A673 (cell line): ENCODE data around the gene TBC1D5.
"Not testable (repeated sequence)": the region's sequence is repeated elsewhere in the genome, so short reads cannot be mapped to it uniquely, and the experiment has no call there.

Experiments used
- EZH2 ChIP-seq: fragments of 200-600 bp; sonication (generic); IDR thresholded peaks from 2 replicates; pipeline ENCODE4 v1.6.1; 2017; ENCODE audit warnings: borderline replicate concordance, low read depth, mild to moderate bottlenecking, mixed read lengths, antibody characterized with exemption, low read length; ENCODE audit not compliant: poor library complexity, severe bottlenecking
- TF ChIP-seq, protein P1 (sequence below): fragments of 300-800, 200-600 bp; sonication (generic); conservative IDR thresholded peaks from 2 replicates; pipeline ENCODE4 v1.5.1; 2017; ENCODE audit warnings: low read depth, mild to moderate bottlenecking, antibody characterized with exemption, low read length, moderate library complexity, mixed read lengths

DNA sequence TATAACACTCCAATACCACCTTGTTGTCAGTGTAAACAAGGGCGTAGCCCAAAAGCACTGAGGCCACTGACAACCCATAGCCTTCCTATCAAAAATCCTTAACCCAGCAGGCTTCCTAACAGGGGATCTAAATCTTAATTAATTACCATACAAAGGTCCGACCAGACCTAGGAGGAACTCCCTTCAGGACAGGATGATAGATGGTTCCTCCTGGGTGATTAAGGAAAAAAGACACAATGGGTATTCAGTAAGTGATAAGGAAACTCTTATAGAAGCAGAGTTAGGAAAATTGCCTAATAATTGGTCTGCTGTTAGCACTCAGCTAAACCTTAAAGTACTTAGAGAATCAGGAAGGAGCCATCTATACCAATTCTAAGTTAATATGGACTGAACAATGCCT lies 37.9 kb upstream of the TBC1D5 start:
- TF ChIP-seq EZH2: not testable (repeated sequence)
- TF ChIP-seq, protein P1, sequence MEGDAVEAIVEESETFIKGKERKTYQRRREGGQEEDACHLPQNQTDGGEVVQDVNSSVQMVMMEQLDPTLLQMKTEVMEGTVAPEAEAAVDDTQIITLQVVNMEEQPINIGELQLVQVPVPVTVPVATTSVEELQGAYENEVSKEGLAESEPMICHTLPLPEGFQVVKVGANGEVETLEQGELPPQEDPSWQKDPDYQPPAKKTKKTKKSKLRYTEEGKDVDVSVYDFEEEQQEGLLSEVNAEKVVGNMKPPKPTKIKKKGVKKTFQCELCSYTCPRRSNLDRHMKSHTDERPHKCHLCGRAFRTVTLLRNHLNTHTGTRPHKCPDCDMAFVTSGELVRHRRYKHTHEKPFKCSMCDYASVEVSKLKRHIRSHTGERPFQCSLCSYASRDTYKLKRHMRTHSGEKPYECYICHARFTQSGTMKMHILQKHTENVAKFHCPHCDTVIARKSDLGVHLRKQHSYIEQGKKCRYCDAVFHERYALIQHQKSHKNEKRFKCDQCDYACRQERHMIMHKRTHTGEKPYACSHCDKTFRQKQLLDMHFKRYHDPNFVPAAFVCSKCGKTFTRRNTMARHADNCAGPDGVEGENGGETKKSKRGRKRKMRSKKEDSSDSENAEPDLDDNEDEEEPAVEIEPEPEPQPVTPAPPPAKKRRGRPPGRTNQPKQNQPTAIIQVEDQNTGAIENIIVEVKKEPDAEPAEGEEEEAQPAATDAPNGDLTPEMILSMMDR: not testable (repeated sequence)
